Measurements from ENCODE around the gene H2BK1.

The H2BK1 gene

DNA sequence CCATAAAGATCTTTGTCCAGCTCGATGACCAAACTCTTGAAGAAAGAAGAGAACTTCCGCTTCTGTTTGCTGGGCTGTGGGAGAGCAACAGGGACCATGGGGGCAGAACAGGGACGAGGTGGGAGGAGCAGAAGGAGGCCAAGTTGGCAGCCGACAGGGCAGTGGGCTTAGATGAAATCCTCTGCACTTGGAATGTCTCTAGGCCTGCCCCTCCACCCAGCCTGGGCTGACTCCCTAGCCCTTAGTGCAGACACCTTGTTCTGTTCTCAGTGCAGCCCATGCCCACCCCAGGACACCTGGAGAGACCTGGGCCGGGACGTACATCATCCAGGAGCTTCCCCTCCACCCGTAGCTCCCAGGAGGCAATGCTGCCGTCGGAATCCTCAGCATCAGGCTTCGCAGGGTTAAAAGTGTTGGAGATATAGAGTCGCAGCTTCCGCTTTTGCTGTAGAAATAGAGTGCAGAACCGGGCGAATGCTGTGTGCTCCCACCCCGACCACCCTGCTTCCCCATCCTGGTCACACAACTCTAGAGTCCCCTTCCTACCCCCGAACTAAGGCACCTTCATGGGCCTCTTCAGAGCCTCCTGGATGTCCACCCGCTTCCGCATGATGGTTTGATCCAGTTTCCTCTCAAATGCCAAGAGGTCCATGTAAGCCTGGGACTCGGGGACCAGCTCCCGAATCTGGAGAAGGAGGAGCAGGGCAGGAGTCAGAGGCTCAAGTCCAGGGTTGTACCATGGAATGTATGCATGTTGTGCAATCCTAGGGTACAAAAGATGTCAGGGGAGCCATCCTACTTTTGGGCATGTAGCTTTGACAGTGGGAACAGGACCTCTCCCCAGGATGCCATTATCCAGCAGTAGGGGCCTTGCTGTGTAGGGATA is 32.1 kb upstream of the H2BK1 start:
- DNase-seq (ENCODE audit: low spot score), result no peak
- peak overlapping the region; percentile 43 for H3K27ac ChIP-seq
- CTCF ChIA-PET, result interaction anchor here (0.6 to 1.5 kb wide), 2 partner anchors 8 to 118 kb away, joined by 7 to 11 read pairs; no protein-coding TSS in a partner anchor
- POLR2A ChIA-PET (ENCODE audit: low non-redundant PET), result interaction anchor here (0.6 kb wide), 1 partner anchor 61 kb away, joined by 4 read pairs; no protein-coding TSS in a partner anchor
- TF ChIP-seq, protein P1, sequence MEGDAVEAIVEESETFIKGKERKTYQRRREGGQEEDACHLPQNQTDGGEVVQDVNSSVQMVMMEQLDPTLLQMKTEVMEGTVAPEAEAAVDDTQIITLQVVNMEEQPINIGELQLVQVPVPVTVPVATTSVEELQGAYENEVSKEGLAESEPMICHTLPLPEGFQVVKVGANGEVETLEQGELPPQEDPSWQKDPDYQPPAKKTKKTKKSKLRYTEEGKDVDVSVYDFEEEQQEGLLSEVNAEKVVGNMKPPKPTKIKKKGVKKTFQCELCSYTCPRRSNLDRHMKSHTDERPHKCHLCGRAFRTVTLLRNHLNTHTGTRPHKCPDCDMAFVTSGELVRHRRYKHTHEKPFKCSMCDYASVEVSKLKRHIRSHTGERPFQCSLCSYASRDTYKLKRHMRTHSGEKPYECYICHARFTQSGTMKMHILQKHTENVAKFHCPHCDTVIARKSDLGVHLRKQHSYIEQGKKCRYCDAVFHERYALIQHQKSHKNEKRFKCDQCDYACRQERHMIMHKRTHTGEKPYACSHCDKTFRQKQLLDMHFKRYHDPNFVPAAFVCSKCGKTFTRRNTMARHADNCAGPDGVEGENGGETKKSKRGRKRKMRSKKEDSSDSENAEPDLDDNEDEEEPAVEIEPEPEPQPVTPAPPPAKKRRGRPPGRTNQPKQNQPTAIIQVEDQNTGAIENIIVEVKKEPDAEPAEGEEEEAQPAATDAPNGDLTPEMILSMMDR (conservative IDR thresholded peaks at IDR 0.05; ENCODE audit: low read depth), result no peak

DNA sequence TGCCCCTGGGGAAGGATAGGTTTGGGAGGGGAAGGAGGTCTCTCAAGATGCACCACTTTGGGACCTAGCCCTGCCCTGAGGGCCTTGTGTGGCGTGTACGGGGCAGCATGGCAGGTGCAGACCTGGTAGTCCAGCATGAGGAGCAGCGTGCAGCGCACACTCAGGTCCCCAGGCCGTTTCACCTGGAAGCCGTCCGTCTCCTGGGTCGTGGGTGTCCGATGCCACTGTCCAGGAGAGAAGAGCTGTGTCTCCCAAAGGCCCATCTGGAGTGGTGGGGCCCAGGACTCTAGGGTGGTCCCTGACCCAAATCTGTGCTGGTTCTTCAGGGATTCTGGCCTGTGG is 31.4 kb upstream of the H2BK1 start:
- H3K27ac ChIP-seq, result peak overlapping the region; percentile 43
- no peak for DNase-seq (ENCODE audit: low spot score)
- ChIA-PET POLR2A (ENCODE audit: low non-redundant PET) (no interaction called here), CTCF (no interaction called here)
- TF ChIP-seq, protein P1 (conservative IDR thresholded peaks at IDR 0.05; ENCODE audit: low read depth), result no peak

DNA sequence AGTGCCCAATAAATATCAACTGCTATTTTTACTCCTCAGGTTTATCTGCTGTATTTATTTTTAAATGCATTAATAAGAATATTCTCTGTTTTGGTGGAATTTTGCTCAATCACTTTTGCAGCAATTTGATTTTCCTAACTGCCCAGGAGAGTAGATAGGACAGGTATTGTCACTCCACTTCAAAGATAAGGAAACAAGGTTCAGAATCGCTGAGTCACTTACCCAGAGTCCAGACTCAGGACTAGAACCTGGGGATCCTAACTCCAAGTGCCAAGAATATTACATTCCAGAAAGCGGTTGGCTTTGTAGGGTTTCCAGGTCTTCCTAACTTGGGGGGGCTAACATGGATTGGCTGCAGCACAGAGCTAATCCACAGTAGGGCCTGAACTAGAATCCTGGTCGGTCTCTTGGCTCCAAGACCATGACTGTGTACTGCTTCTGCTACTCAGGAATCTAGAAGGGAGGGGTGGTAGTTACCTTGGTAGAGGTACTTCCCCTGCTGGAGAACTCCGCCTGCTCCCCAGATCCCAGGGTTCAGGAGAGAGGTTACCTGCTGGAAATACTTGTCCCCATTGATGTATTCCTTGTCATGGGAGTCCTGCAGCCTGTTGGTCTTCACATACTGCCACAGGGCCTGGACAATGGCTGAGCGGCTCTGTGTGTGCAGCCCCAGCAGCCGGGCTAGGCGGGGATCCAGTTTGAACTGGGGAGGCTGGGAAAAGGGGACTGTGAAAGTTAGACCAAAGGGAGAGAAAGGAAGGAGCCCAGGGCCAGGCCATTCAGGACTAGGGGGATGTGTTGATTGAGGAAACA is 30.9 kb upstream of the H2BK1 start:
- TF ChIP-seq, protein P1 (conservative IDR thresholded peaks at IDR 0.05; ENCODE audit: low read depth), result no peak
- CTCF ChIA-PET, result no interaction called here
- POLR2A ChIA-PET (ENCODE audit: low non-redundant PET), result no interaction called here
- DNase-seq (ENCODE audit: low spot score), result no peak
- peak overlapping the region; percentile 43 for H3K27ac ChIP-seq

DNA sequence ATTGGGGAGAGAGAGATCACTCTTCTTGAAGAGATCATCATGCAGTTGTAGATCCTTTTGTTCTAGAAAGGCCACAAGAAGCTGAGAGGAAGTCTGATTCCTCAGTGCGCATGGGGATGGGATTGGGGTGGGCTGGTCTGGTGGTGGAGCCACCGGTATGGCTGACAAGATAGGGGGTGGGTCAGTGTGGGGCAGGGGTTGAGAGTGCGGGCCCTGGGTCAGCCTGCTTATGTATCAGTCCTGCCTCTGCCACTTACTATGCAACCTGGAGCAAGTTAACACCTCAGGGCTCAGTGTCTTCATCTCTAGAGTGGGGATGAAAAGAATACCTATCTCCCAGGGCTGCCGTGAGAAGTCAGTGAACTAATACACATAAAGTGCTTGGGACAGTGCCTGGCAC is 30.2 kb upstream of the H2BK1 start:
- no peak for DNase-seq (ENCODE audit: low spot score)
- H3K27ac ChIP-seq, result peak overlapping the region; percentile 40
- TF ChIP-seq, protein P1 (conservative IDR thresholded peaks at IDR 0.05; ENCODE audit: low read depth), result no peak
- POLR2A ChIA-PET (ENCODE audit: low non-redundant PET), result no interaction called here
- CTCF ChIA-PET, result no interaction called here

DNA sequence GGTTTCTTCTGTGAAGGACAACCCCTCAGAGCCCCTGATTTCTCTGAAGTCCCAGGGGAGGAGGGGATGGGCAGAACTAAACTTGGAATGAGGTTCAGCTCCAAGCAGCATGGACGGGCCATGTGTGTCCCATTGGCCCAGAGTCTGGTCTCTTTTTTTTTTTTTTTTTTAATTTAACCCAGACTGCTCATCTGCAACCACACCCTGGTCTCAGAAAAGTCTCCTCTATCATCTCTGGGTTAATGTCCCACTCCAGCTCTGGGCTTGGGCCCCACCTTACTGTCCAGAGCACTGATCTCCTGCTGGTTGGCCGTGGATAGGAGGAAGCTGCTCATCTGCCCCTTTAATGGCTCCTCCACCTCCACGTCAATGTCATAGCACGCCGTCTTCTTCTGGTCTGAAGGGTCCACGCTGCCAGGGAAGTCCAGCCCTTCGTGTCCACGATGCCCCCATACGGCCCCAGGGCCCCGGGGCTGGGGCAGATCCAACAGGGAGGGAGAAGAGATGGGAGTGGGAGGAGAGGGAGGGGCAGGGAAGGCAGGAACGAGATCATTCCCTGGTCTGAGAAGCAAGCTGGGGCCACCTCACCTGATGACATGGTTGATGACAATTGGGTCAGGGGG is 29.7 kb upstream of the H2BK1 start:
- peak overlapping the region; percentile 40 for H3K27ac ChIP-seq
- ChIA-PET CTCF (no interaction called here), POLR2A (ENCODE audit: low non-redundant PET) (no interaction called here)
- DNase-seq (ENCODE audit: low spot score), result no peak
- TF ChIP-seq, protein P1 (conservative IDR thresholded peaks at IDR 0.05; ENCODE audit: low read depth), result no peak

Measured in RWPE1 (cell line).